Amygdala (tissue), 56 donors: Measurements from ENCODE around the gene PIGU.
"Not testable (repeated sequence)": the region's sequence is repeated elsewhere in the genome, so short reads cannot be mapped to it uniquely, and the experiment has no call there.

Source experiments
- DNase-seq, 56 donors: peaks; one replicate each; lab custom pipeline; 2025; lab: John Stamatoyannopoulos, UW

The PIGU gene

GRCh38 chr20:34706912-34707784 lies 30.3 kb upstream of the PIGU start:
- no peak for DNase-seq

- DNase-seq, result no peak
These were observed 29.5 kb upstream of the PIGU start for GRCh38 chr20:34706302-34706875.

DNA sequence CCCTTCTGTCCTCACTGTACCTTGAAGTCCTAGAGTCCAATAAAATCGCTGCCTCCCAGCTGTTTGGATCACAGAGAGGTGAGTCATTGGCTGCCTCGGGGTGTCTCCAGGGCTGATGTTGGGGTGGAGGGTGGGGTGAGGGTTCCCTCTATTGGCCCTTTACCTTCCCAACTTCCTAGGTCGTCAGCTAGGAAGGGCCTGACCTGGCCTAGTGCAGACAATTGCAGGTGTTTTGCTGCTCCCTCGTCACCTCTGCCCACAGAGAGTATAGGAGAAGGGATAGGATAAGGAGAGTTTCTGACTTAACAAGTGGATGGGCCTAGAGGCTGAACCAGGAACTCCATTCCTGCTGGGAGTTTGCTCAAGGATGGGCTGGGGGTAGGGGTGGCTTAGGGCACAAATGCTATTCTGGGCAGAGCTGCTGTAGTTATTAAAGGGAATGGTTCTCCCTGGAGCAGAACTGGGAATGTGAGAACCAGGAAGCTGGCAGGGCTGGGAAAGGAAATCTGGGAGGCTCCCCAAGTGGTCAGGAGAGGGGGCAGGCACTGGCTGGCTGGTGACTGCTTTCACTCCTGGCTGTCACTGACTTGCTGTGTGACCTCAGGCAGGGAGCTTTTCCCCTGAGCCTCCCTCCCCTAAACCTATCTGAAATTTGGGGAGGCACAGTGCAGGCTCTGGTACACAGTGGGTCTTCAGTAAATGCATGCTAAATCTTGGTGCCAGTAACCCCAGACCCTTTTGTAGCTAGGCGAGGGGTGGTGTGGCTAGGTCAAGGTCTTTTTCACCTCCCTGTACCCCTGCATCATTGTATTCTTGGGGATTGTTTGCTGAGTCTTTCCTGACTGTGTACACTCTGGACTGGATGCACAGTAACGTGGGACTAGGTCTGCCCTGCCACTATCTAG lies 28.8 kb upstream of the PIGU start:
- DNase-seq, result peak in 11 of 56 donors; percentile 12 to 53 (median 22)

- peak in 2 of 56 donors; percentile 32 to 39 for DNase-seq
These were observed 28.1 kb upstream of the PIGU start for GRCh38 chr20:34705008-34705396.

- DNase-seq, result peak; percentile 46 to 95 (median 86)
These were observed 27.5 kb upstream of the PIGU start, which contains the start of gene TP53INP2 for GRCh38 chr20:34704177-34705007. Gene TP53INP2 (plus strand): TSS chr20:34704344. CDS start chr20:34708740, 4,396 bp downstream.

DNA sequence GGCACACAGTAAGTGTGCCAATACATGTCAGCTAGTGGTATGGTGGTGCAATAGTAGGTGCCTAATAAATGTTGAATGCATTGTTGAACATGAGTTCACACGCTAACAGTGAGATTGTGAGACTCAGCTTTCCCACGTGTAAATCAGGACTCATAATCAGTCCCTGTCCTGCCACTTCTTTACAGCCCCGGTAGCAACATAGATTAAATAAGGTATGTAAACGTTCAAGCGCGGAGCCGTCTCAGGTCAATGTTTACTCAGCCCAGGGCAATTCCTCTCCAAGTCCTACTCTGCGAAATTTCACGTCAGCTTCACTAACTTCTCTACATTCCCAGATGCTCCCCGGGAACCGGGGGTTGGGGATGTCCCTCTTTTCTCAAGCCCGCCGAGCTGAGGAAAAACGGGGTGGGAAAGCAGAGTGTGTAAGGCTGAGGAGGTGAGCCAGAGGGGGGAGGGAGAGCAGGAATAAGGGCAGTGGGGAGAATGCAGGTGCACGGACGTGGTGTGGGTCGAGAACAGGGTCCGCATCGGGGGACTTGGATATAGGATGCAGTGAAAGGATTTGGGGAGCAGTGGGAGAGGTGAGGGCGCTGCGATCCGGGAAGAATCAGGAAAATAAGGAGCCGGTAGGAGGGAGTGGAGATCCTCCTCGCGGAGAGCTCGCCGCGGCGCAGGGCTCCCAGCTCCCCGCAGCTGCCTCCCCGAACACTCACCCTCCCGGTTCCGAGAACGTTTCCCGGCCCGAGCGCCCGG lies 26.7 kb upstream of the PIGU start:
- peak in 11 of 56 donors; percentile 39 to 59 (median 51) for DNase-seq

DNA sequence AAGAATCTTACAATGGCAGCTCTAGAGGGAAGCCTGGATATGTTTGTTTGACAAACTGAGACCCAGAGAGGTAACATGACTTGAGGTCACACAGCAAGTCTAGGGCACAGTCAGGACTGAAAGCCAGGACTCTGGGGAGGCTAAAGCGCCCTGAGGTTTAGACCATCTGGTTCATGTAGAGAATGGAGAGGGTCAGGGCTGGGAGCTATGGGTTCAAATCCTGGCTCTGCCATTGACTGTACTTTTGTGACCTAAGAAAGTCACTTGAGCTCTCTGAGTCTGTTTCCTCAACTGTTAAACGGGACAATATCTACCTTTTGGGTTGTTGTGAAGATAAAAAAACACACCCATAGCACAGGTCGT lies 26.1 kb upstream of the PIGU start:
- DNase-seq, result no peak

DNA sequence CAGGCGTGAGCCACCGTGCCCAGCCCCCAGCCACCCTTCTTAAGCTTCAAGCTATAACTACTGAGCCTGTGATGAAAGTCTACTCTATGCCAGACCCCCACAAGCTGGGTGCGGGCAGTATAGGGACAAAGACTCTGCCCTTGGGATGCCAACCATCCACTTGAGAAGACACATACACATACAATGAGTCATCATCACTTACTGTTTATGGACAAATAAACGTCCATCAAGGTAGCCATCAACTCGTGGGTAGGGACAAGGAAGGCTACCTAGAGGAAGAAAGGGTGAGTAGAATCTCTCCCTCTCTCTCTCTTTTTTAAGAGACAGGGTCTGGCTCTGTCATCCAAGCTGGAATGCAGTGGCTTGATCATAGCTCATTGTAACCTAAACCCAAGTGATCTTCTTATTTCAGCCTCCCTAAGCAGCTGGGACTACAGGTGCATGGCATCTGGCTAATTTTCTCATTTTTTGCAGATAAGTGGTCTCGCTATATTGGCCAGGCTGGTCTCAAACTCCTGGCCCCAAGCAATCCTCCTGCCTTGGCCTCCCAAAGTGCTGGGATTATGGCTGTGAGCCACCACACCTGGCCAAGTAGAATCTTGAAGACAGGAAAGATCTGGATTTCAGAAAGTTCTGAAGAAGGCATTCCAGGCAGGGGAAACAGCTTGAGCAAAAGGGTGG lies 24.7 kb upstream of the PIGU start:
- no peak for DNase-seq

DNA sequence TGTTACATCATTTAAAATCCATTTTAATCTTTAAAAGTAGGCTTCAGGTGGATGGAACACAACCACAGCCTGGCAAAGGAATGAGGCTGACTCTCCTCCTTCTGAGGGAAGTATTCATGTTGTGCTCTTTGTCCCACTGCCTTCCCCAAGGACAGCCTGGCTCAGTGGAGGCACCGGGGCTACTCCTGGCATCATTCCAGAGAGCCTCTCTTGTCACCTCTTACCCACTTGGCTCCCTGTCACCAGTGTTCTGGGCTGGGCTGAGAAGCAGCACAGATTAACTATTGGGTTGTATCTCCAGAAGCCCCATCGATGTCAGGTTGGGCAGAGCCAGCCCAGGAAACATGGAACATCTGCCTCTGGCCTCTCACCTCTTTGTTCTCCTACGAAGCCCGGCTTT lies 16.5 kb upstream of the PIGU start:
- peak in 6 of 56 donors; percentile 5 to 50 (median 15) for DNase-seq

DNA sequence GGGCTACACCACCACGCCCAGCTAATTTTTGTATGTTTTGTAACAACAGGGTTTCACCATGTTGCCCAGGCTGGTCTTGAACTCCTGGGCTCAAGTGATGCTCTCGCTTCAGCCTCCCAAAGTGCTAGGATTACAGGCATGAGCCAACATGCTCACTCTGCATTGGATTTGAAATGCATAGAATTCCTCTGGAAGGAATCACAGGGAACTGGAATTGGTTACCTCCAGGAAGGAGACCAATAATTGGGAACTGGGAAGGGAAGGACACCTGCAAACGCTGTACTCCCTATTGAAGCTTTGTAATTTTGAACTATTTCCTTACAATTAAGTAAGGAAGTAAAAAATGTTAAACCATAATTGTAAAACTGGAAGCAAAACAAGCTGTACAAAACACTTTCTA lies 14.9 kb upstream of the PIGU start:
- no peak for DNase-seq

GRCh38 chr20:34689486-34689885 lies 12.6 kb upstream of the PIGU start:
- DNase-seq, result no peak

DNA sequence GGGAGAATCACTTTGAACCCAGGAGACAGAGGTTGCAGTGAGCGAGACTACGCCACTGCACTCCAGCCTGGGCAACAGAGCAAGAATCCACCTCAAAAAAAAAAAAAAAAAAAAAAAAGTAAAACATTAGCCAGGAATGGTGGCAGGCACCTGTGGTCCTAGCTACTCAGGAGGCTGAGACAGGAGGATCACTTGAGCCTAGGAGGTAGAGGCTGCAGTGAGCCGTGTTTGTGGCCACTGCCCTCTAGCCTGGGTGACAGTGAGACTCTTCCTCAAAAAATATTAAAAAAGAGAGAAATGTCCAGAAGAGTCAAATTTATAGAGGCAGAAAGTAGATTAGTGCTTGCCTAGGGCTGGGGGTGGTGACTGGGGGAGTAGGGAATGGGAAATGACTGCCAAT lies 6.8 kb upstream of the PIGU start:
- no peak for DNase-seq

DNA sequence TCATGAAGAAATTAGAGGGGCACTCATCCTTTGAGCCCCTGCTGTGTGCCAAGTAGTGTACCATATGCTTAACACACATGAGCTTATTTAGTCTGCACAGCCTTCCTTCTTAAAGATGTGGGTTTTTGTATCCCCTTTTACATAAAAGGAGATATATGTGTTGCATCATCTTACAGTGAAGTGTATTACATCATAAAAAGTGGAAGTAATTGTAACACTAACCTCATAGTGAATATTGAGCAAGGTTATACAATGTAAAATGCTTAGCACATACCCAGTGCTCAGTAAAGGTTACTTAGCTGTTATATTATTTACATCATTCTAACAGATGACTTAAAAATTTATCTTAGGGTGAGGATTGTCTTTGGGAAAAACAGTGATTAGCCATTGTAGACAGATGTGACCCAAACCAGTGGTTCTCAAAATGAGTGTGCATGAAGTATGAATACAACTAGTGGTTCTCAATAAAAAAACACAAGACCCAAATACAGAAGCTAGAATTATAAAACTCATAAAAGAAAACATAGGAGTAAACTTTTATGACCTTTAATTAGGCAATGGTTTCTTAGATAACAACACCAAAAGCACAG lies 3.8 kb upstream of the PIGU start:
- DNase-seq, result no peak

DNA sequence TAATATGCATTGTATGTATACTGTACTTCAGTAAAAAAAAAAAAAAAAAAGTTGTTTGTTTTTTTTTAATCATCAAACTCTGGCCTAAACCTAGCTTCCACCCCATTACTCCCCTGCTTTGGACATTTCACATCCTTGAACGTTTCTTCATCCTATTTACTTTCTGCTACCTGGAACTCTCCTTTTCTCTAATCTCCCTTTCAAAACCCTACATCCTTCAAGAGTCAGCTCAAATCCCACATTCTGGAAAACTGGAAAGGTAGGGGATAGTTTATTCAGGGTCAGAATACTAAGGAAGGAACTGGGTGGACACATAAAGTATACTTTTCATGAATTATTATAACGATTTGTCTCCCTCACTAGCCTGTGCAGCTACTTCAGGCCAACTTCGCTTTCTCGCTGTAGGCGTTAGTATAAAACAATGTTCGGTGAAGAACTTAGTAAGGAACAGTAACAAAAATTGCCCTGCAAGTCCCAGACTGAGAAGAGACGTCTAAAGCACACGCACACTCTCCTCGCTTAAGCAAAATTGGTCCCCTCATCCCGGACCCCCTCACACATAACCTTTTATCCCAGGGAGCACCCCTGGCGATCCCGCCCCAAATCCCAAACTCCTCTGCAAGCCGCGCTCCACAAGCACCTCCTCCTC lies 775 bp downstream of the PIGU start:
- no peak for DNase-seq

DNA sequence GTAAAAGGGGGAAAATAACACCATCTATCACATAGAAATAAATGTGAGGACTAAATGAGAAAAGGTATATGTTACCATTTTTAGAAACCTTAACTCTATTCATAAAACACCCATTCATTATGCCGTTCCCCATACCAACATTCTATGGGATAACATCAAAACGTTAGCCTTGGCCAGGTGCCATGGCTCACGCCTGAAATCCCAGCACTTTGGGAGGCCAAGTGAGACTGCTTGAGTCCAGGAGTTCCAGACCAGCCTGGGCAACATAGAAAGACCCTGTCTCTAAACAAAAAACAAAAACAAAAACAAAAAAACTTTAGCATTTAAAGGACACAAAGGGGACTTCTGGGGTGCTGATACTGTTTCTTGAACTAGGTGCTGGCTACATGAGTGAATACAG lies 1.3 kb downstream of the PIGU start:
- peak in 1 of 56 donors; percentile 0 for DNase-seq

GRCh38 chr20:34673412-34673811 lies 3.5 kb downstream of the PIGU start:
- DNase-seq, result no peak

- DNase-seq, result no peak
These were observed 7.8 kb downstream of the PIGU start for GRCh38 chr20:34669094-34669493.

GRCh38 chr20:34664751-34665150 lies 12.1 kb downstream of the PIGU start:
- not testable (repeated sequence) for DNase-seq
